IMR-90 (cell line): ENCODE measurements around the gene PBXIP1. TPM values are rescaled to one million over a fixed set of nuclear protein-coding genes. Genes with fewer than 3 reads are reported as not detected.
A peak's percentile ranks its signal among the peaks of the same experiment; 100 is the strongest.

ENCODE experiments used
- ATAC-seq: fragments of 200-7000 bp; cut with Tn5 transposase; 2 replicates; pipeline ENCODE4 v1.9.1; 2020; ENCODE audit warnings: low read depth, mild to moderate bottlenecking, moderate library complexity
- BruUV-seq: library from RNA; stranded (reverse); fragments of 400-500 nt; replicated peaks from 2 replicates; lab custom pipeline; 2021; lab: Mats Ljungman, UMichigan
- CTCF ChIA-PET: fragments of 300-600 bp; formaldehyde crosslinking; extraction: SDS; loops from one replicate; lab custom pipeline; 2021; ENCODE audit warnings: antibody characterized with exemption; lab: Yijun Ruan, JAX
- POLR2A ChIA-PET: fragments of 300-600 bp; sonication (Branson Sonifier 250); formaldehyde crosslinking; loops from one replicate; lab custom pipeline; 2022; ENCODE audit warnings: antibody characterized with exemption; ENCODE audit not compliant: unreplicated experiment; lab: Charles Lee
- DNase-seq: peaks from one replicate; pipeline ENCODE4 v3.0.0; 2013
- H2AFZ ChIP-seq: replicated peaks from 2 replicates; pipeline ENCODE3; 2013; ENCODE audit warnings: low read length, mild to moderate bottlenecking; ENCODE audit not compliant: poor library complexity
- H2AK5ac ChIP-seq: 2 replicates; pipeline ENCODE4 v1.6.1; 2013; ENCODE audit warnings: low read depth, low read length, inconsistent platforms
- H2AK9ac ChIP-seq: replicated peaks from 2 replicates; pipeline ENCODE3; 2013; ENCODE audit warnings: mild to moderate bottlenecking, low read depth, low read length, moderate library complexity; ENCODE audit not compliant: poor library complexity
- H2BK120ac ChIP-seq: 2 replicates; pipeline ENCODE4 v1.6.1; 2013; ENCODE audit warnings: low read depth, low read length, inconsistent platforms
- H2BK15ac ChIP-seq: 3 replicates; pipeline ENCODE4 v1.6.1; 2013; ENCODE audit warnings: low read depth, low read length, inconsistent platforms
- H2BK20ac ChIP-seq: 2 replicates; pipeline ENCODE4 v1.6.1; 2013; ENCODE audit warnings: low read depth, mild to moderate bottlenecking, inconsistent platforms, low read length, moderate library complexity
- H2BK5ac ChIP-seq: 2 replicates; pipeline ENCODE4 v1.6.1; 2013; ENCODE audit warnings: mild to moderate bottlenecking, low read depth, low read length, inconsistent platforms; ENCODE audit not compliant: poor library complexity, severe bottlenecking
- H3K14ac ChIP-seq: replicated peaks from 2 replicates; pipeline ENCODE4 v1.6.1; 2013; ENCODE audit warnings: low read depth, low read length, inconsistent platforms
- H3K18ac ChIP-seq: 2 replicates; pipeline ENCODE4 v1.6.1; 2013; ENCODE audit warnings: low read depth, low read length, control low read depth
- H3K23ac ChIP-seq: 2 replicates; pipeline ENCODE4 v1.6.1; 2013; ENCODE audit warnings: low read depth, low read length, inconsistent platforms
- H3K27ac ChIP-seq: 2 replicates; pipeline ENCODE4 v1.5.1; 2013; ENCODE audit warnings: mild to moderate bottlenecking, control low read depth, low read length; ENCODE audit not compliant: insufficient read depth
- H3K27me3 ChIP-seq: 2 replicates; pipeline ENCODE4 v1.6.1; 2013; ENCODE audit warnings: low read length; ENCODE audit not compliant: control insufficient read depth, insufficient read depth
- H3K36me3 ChIP-seq: 2 replicates; pipeline ENCODE4 v1.6.1; 2013; ENCODE audit warnings: low read length, mixed read lengths; ENCODE audit not compliant: control insufficient read depth, insufficient read depth
- H3K4ac ChIP-seq: 2 replicates; pipeline ENCODE4 v1.6.1; 2013; ENCODE audit warnings: low read depth, low read length, inconsistent platforms
- H3K4me1 ChIP-seq: 2 replicates; pipeline ENCODE4 v1.6.1; 2013; ENCODE audit warnings: low read length, mixed read lengths; ENCODE audit not compliant: control insufficient read depth, insufficient read depth
- H3K4me2 ChIP-seq: 2 replicates; pipeline ENCODE4 v1.6.1; 2013; ENCODE audit warnings: low read depth, mild to moderate bottlenecking, control low read depth, low read length, moderate library complexity
- H3K4me3 ChIP-seq: 2 replicates; pipeline ENCODE4 v1.5.1; 2013; ENCODE audit warnings: low read depth, mild to moderate bottlenecking, control low read depth, low read length, moderate library complexity; ENCODE audit not compliant: insufficient read depth
- H3K56ac ChIP-seq: 2 replicates; pipeline ENCODE4 v1.6.1; 2013; ENCODE audit warnings: low read length, inconsistent platforms; ENCODE audit not compliant: insufficient read depth; ENCODE audit errors: extremely low read depth
- H3K79me1 ChIP-seq, 2 experiments: 2 replicates each; pipeline ENCODE4 v1.6.1; 2013; ENCODE audit warnings: low read length in 2 of 2, inconsistent platforms in 1 of 2, low read depth in 1 of 2
- H3K9ac ChIP-seq: 2 replicates; pipeline ENCODE4 v1.6.1; 2013; ENCODE audit warnings: low read depth, low read length, control low read depth
- H3K9me1 ChIP-seq: 2 replicates; pipeline ENCODE4 v1.6.1; 2013; ENCODE audit warnings: low read length, inconsistent platforms; ENCODE audit not compliant: insufficient read depth
- H3K9me3 ChIP-seq: 2 replicates; pipeline ENCODE4 v1.6.1; 2013; ENCODE audit warnings: low read length; ENCODE audit not compliant: control insufficient read depth, insufficient read depth
- H4K20me1 ChIP-seq: 2 replicates; pipeline ENCODE4 v1.6.1; 2013; ENCODE audit warnings: low read length, inconsistent platforms; ENCODE audit not compliant: insufficient read depth
- H4K5ac ChIP-seq: 2 replicates; pipeline ENCODE4 v1.6.1; 2013; ENCODE audit warnings: mild to moderate bottlenecking, low read depth, low read length, control low read depth
- H4K8ac ChIP-seq, 2 experiments: 2 replicates each; pipeline ENCODE4 v1.6.1; 2013; ENCODE audit warnings: low read depth in 2 of 2, low read length in 2 of 2, control low read depth in 1 of 2, inconsistent platforms in 1 of 2
- H4K91ac ChIP-seq: 2 replicates; pipeline ENCODE4 v1.6.1; 2013; ENCODE audit warnings: low read depth, low read length, inconsistent platforms; ENCODE audit not compliant: insufficient read depth
- BHLHE40 ChIP-seq: fragments of 150-350 bp; IDR thresholded peaks from 2 replicates; pipeline ENCODE4 v1.6.1; 2016; ENCODE audit warnings: mild to moderate bottlenecking, low read depth, low read length
- CEBPB ChIP-seq: IDR thresholded peaks from 2 replicates; pipeline ENCODE4 v1.6.1; 2012; ENCODE audit warnings: low read depth, low read length, improper control_type of control experiment
- CTCF ChIP-seq: conservative IDR thresholded peaks from 2 replicates; pipeline ENCODE4 v1.5.1; 2012; ENCODE audit warnings: mild to moderate bottlenecking, low read depth, low read length, improper control_type of control experiment
- FOS ChIP-seq: fragments of 150-350 bp; IDR thresholded peaks from 2 replicates; pipeline ENCODE4 v1.6.1; 2016; ENCODE audit warnings: low read depth, low read length
- MAZ ChIP-seq: IDR thresholded peaks from 2 replicates; pipeline ENCODE4 v1.6.1; 2012; ENCODE audit warnings: low read depth, mild to moderate bottlenecking, low read length, improper control_type of control experiment, moderate library complexity, borderline replicate concordance
- NFE2L2 ChIP-seq: fragments of 150-350 bp; IDR thresholded peaks from 2 replicates; pipeline ENCODE4 v1.6.1; 2016; ENCODE audit warnings: low read depth, mild to moderate bottlenecking, low read length
- POLR2A ChIP-seq: IDR thresholded peaks from 2 replicates; pipeline ENCODE4 v1.6.1; 2012; ENCODE audit warnings: mild to moderate bottlenecking, low read depth, low read length
- RAD21 ChIP-seq: IDR thresholded peaks from 2 replicates; pipeline ENCODE4 v1.6.1; 2012; ENCODE audit warnings: low read length, improper control_type of control experiment
- SMC3 ChIP-seq: fragments of 150-350 bp; IDR thresholded peaks from 2 replicates; pipeline ENCODE4 v1.6.1; 2016; ENCODE audit warnings: low read depth, mild to moderate bottlenecking, antibody characterized with exemption, low read length, moderate library complexity
- USF2 ChIP-seq: fragments of 150-350 bp; IDR thresholded peaks from 2 replicates; pipeline ENCODE4 v1.6.1; 2017; ENCODE audit warnings: mild to moderate bottlenecking, antibody characterized with exemption, low read length, low read depth
- WGBS, 2 experiments: methylation state at CpG; one replicate each; pipeline versions ENCODE4 v1.1.5 to v1.1.7; 2013; ENCODE audit warnings: missing lambda C conversion rate in 2 of 2; ENCODE audit not compliant: insufficient read length in 1 of 2; ENCODE audit errors: extremely low coverage in 2 of 2; 5-methylcytosine and 5-hydroxymethylcytosine counted together
- dilution Hi-C: fragments of 300-500 bp; cut with HindIII; formaldehyde crosslinking; loops from one replicate; pipeline ENCODE4 v1.14.3; 2018; ENCODE audit warnings: low sequenced_read_pairs; ENCODE audit not compliant: unreplicated experiment
- in situ Hi-C: fragments of 300-500 bp; cut with MboI; formaldehyde crosslinking; loops from 3 replicates; pipeline ENCODE4 v1.14.3; 2019; ENCODE audit warnings: low sequenced_read_pairs, inconsistent platforms, mixed read lengths
- intact Hi-C: fragments of 100-400 bp; cut with micrococcal nuclease; formaldehyde crosslinking; loops from 2 replicates; pipeline ENCODE4 v1.10.0; 2022
- polyA plus RNA-seq, 3 experiments: library from polyadenylated mRNA; depleted of rRNA; stranded (reverse); fragments of >200 nt; gene quantifications; 2 replicates each; pipeline ENCODE4 v1.2.3, GENCODE V29; 2012; ENCODE audit warnings: low replicate concordance in 1 of 3
- total RNA-seq: library from RNA; depleted of rRNA; stranded (reverse); fragments of >200 nt; gene quantifications from 2 replicates; pipeline ENCODE4 v1.2.3, GENCODE V29; 2012

PBXIP1 gene
- total and polyA plus RNA-seq, 2 of the 4 experiments (the other 2 are of a cell fraction) = 28.3 to 44.2 TPM

GRCh38 chr1:154962795-154963330 is 7.0 kb upstream of the PBXIP1 start:
- H3K14ac ChIP-seq = no peak overlapping the region
- peak overlapping the region in 1 of 2 experiments; percentile 88; a peak in 1 of 4 replicates for H4K8ac ChIP-seq
- WGBS, 2 experiments = 33% methylated on average over 1 of the region's 6 CpGs; no CpG with 5 or more reads in 1 of the 2 experiments
- no peak overlapping the region for H2BK15ac ChIP-seq
- no peak overlapping the region for H2BK120ac ChIP-seq
- no peak overlapping the region for H2AK9ac ChIP-seq
- H4K5ac ChIP-seq = no peak overlapping the region
- no peak overlapping the region; the same call in 1 of the 2 replicates for H3K4ac ChIP-seq
- H3K36me3 ChIP-seq = peaks cover 62% of the 10 kb centered on the region
- no TSS peak for BruUV-seq
- H3K4me3 ChIP-seq = no peak overlapping the region
- H3K27ac ChIP-seq = peak overlapping the region; percentile 16; the same call in 1 of the 2 replicates
- ChIA-PET CTCF (no interaction called here), POLR2A (no interaction called here)
- TF ChIP-seq SMC3 (no peak), CEBPB (no peak), NFE2L2 (no peak), RAD21 (no peak), MAZ (no peak), FOS (no peak), POLR2A (no peak), CTCF (no peak), BHLHE40 (no peak), USF2 (no peak)
- no peaks in the 10 kb centered on the region for H3K9me3 ChIP-seq
- in situ Hi-C loops (no loop called here), dilution Hi-C loops (no loop called here), intact Hi-C loops (no loop called here)
- no peak overlapping the region for H3K23ac ChIP-seq
- H3K9ac ChIP-seq = peak overlapping the region; percentile 89
- no peak overlapping the region for H3K56ac ChIP-seq
- H3K9me1 ChIP-seq = no peaks in the 10 kb centered on the region
- H4K20me1 ChIP-seq = peaks cover 31% of the 10 kb centered on the region
- no peak overlapping the region for H2AFZ ChIP-seq
- H3K18ac ChIP-seq = no peak overlapping the region
- no peak overlapping the region for H4K91ac ChIP-seq
- H3K79me1 ChIP-seq = peaks cover 29 to 71% of the 10 kb centered on the region in 2 experiments
- ATAC-seq = no peak
- H3K4me2 ChIP-seq = no peak overlapping the region
- no peaks in the 10 kb centered on the region for H3K27me3 ChIP-seq
- DNase-seq = no peak
- no peak overlapping the region for H2AK5ac ChIP-seq
- no peak overlapping the region for H2BK20ac ChIP-seq
- H3K4me1 ChIP-seq = peaks cover 8% of the 10 kb centered on the region
- H2BK5ac ChIP-seq = no peak overlapping the region
